Raji (cell line): ENCODE measurements around the gene ACACA.

ENCODE experiments used
- POLR2A ChIP-seq: IDR thresholded peaks from 2 replicates; pipeline ENCODE4 v1.6.1; 2011; ENCODE audit warnings: low read depth, low read length, control low read depth; ENCODE audit not compliant: insufficient read depth

ACACA gene

GRCh38 chr17:37280841-37281240 is 125.8 kb downstream of the ACACA start:
- TF ChIP-seq POLR2A = no peak

GRCh38 chr17:37278247-37278894 is 128.3 kb downstream of the ACACA start:
- TF ChIP-seq POLR2A = no peak

GRCh38 chr17:37276475-37276874 is 130.2 kb downstream of the ACACA start:
- no peak for TF ChIP-seq POLR2A

GRCh38 chr17:37274461-37274860 is 132.2 kb downstream of the ACACA start:
- TF ChIP-seq POLR2A = no peak

GRCh38 chr17:37273409-37274051 is 133.1 kb downstream of the ACACA start:
- no peak for TF ChIP-seq POLR2A

- TF ChIP-seq POLR2A = no peak
Measured at GRCh38 chr17:37265446-37266173, 141.0 kb downstream of the ACACA start.

GRCh38 chr17:37261286-37261685 is 145.3 kb downstream of the ACACA start:
- TF ChIP-seq POLR2A = no peak

GRCh38 chr17:37259030-37259735 is 147.5 kb downstream of the ACACA start:
- TF ChIP-seq POLR2A = no peak

GRCh38 chr17:37256627-37257026 is 150.0 kb downstream of the ACACA start:
- TF ChIP-seq POLR2A = no peak

GRCh38 chr17:37255432-37255831 is 151.2 kb downstream of the ACACA start:
- no peak for TF ChIP-seq POLR2A

- no peak for TF ChIP-seq POLR2A
Measured at GRCh38 chr17:37247825-37248224, 158.8 kb downstream of the ACACA start.

GRCh38 chr17:37246085-37246484 is 160.6 kb downstream of the ACACA start:
- no peak for TF ChIP-seq POLR2A

GRCh38 chr17:37240381-37240780 is 166.3 kb downstream of the ACACA start:
- TF ChIP-seq POLR2A = no peak

GRCh38 chr17:37239690-37240334 is 166.8 kb downstream of the ACACA start:
- no peak for TF ChIP-seq POLR2A

GRCh38 chr17:37234106-37234505 is 172.5 kb downstream of the ACACA start:
- no peak for TF ChIP-seq POLR2A

GRCh38 chr17:37233036-37233435 is 173.6 kb downstream of the ACACA start:
- no peak for TF ChIP-seq POLR2A

- TF ChIP-seq POLR2A = no peak
Measured at GRCh38 chr17:37231887-37232286, 174.7 kb downstream of the ACACA start.
